Stimulated activated naive CD8-positive, alpha-beta T cell treated with anti-CD3 and anti-CD28 coated beads, Interleukin-15, Interleukin-2, amounts not matched to agents 100 U/mL and 50 U/mL, for 24 hours (primary cell): ENCODE data around the gene SEC24A.
"Not testable (repeated sequence)": the region's sequence is repeated elsewhere in the genome, so short reads cannot be mapped to it uniquely, and the experiment has no call there.

Experiments
- ATAC-seq: fragments of 150-1000 bp; cut with Tn5 transposase; one replicate; pipeline ENCODE4 v1.10.0; 2021
- DNase-seq: peaks from one replicate; pipeline ENCODE4 v3.0.0; 2021

The SEC24A gene

DNA sequence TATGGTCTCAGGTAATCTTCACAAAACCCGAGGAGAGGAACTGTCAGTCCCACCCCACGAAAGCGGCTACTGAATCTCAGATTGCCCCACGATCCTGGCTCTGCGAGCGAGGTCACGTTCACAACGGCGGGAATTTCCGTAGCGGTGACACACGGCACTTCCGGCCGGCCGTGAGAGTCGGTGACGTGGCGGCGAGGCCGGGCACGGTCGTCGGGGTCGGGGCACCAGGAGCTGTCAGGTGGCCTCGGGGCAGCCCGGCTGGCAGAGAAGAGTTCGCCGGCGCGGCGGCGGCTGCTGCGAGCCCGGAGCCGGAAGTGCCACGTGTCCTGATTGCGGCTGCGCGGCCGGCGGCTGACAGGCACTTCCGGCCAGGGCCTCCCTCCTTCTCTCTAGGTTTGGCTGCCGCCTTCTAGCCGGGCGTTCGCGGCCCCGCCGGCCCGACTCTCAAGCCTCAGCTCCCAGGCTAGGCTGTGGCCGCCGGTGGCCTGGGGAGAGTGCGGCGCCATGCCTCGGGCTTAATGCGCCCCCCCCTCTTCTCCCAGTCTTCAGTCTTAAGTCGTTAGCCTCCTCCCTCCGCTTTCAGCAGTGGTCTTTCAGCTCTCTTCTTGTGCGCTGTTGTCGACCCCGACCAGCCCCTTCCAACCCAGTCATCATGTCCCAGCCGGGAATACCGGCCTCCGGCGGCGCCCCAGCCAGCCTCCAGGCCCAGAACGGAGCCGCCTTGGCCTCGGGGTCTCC lies at the start of gene SEC24A:
TSS of gene SEC24A (plus strand) at position 361 of the 738 bp plus-strand sequence. CDS start at position 653, 292 bp downstream.
- DNase-seq (peak; percentile 93), ATAC-seq (peak; percentile 94)

DNA sequence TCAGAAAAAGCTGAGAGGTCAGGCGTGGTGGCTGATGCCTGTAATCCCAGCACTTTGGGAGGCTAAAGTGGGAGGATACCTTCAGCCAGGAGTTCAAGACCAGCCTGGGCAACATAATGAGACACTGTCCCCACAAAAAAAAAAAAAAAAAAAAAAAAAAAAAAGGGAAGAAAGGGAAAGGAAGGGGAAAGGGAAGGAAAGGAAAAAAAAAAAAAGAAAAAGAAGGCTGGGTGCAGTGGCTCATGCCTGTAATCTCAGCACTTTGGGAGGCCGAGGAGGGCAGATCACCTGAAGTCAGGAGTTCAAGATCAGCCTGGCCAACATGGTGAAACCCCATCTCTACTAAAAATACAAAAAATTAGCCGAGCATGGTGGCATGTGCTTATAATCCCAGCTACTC lies 48.8 kb upstream of the SEC24A start:
- DNase-seq, ATAC-seq: not testable (repeated sequence)

DNA sequence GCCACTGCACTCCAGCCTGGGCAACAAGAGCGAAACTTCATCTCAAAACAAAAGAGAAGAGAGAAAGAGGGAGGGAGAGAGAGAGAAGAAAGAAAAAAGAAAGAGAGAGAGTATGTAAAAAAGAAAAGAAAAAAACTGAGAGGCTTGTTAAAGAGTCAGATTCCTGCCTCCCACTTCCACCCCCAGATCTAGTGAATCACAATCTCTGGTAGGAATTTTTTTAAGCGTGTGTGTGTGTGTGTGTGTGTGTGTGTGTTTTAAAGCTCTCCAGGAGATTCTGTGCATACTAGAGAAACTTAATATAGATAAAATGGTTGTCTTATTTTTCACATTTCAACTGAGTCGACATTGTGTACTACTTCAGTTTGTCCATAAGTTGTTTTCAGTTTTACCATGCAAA lies 48.0 kb upstream of the SEC24A start:
- no peak for ATAC-seq
- DNase-seq: no peak

DNA sequence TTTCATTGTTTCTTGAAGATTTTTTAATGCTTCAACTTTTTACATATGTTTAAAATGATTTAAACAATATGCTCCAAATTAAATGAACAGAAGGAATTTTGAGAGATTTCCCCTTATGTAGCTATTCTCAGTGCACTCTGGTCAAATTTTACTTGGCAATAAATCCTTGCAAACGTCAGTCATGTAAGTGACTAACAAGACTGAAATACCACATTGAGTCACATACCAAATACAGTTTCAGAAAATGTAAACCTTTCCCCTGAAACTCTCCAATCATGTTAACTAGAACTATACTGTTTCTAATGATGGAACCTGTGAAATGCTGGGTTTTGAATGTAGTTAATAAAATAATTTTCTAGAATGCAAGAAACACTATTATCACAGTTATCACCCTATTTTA lies 45.5 kb upstream of the SEC24A start:
- peak; percentile 92 for ATAC-seq
- DNase-seq: no peak

DNA sequence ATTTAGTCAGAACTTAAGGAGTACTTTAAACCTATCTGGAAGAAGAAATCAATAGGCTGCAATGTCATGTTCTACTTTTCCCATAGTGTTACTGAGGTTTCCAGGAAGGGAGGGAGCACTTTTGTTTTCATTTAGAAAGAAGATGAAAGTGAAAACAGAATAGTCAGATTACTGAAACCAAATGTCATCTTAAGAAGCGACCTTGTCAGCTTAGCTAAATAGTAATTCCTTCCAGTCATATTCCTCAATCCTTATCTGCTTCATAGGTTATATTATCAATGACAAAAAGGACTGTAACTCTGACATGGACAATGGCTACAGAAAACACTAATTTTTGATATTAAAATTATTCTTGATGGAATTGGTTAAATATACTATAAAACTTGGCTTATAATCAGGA lies 43.7 kb upstream of the SEC24A start:
- ATAC-seq: peak; percentile 16
- DNase-seq: no peak

DNA sequence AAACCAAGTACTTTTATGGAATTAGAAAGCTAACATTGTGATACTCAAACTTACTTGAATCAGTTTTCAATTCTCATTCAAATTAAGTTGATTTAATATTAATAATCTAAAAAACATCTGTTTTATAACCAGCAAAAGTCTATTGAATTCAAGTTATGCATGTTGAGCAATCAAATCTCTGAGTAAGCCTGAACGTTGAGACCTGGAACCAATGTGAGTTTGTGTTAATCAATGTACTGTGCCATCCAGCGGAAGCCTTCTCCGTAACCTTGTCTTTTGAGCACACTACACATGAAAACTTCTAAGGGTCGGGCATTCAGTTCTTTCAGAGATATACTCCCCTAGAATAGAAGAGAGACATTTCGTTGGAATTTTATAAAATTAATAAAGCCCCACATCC lies 41.9 kb upstream of the SEC24A start:
- no peak for ATAC-seq

DNA sequence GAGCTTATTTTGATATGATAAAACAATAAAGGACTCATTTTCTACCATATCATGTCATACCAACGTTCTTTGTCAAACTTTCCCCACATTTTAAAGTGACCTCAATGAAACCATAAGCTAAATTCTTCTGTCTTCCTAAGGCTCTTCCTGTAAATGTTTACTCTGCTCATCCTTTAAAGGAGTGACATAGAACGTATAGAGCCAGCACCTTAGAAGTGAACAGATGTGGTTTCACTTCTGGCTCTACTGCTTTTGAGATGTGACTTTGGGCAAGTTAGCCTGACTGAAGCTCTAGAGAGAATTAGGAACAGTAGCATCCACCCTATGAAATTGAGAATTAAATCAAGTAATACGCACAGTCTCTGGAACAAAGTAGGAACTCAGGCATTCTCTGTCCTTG lies 40.0 kb upstream of the SEC24A start:
- DNase-seq: no peak
- no peak for ATAC-seq

More for the DNA sequence above, 41.9 kb upstream of the SEC24A start:
- DNase-seq: no peak

DNA sequence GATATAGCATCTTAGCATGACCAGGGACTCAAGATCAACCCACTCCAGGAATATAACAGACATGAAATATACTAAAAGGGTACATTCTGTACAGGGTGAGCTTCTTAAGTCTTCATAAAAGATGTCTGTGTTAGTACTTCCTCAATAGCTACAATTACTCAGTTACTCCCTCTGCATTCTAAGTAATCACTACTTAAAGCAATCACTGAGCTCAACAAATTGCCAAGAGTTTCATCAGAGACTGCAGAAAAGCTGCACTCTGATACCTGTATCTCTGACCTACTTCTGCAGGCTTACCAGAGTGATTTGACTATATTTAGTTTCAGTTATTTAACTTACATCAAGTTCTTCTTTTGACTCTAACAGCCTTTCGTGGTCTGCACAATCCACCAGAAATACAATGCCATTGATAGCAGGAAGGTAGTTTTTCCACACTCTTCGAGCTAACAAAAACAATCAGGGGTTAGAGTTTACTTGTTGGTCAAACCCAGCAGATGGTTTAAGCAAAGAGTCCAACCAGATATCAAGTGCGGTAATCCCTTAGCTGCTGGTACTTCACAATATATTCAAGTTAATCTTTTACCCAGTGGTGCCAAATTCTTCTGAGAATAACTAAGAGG lies 39.2 kb upstream of the SEC24A start:
- no peak for DNase-seq
- ATAC-seq: no peak

DNA sequence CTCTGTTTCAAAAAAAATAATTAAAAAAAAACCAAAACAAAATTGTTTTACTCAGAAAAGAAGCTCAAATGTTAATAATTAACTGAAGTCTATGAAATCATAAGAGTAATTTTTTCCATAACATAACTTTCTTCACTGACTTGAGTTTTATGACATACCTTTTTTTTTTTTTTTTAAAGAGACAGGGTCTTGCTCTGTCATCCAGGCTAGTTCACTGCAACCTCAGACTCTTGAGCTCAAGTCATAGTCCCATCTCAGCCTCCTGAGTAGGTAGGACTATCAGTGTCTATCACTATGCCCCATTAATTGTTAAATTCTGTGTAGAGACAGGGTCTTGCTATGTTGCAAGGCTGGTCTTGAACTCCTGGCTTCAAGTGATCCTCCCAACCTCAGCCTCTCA lies 37.9 kb upstream of the SEC24A start:
- ATAC-seq (no peak), DNase-seq (no peak)

DNA sequence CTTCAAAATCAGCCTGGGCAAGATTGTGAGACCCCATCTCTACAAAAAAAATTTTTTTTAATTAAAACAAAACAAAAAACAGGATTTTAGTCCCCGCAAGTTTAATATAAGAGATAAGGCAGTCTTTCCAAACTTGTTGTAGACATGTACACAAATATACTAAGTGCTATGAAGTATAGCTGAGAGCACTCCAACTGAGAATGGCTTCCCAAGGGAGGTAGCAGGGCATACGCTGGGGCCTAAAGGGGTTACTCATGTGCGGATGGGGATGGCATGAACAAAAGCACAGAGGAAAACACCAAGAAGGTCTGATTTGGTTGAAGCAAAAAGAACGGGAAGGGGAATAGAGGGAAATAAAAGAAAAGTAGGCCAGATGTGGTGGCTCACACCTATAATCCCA lies 37.1 kb upstream of the SEC24A start:
- ATAC-seq (no peak), DNase-seq (no peak)

DNA sequence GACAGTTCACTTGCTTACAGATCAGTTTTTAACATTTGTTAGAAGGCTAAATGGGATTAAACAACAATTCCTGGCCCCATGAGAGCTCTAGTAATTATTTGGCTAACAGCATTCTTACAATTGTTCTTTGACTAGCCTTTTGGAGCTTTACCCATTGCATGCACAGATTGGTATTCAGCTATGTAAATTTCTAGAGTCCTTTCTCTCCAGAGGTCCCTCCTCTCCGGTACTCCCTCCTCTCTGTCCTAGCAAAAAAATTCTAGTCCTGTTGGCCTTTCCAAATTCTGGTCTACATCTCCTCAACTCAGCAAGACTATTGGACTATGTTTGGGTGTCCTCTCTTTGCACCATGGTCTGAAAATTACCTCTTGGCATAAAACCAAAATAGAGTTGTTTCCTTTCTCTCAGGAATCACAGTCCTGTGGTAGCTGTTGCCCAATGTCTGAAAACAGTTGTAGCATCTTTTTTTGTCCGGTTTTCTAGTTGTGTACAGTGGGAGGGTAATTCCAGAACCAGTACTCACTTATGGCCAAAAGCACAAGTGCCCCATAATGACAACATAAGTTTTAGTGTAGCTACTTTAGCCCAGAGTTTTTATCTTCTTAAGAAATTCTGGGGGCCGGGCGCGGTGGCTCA lies 34.0 kb upstream of the SEC24A start:
- DNase-seq: no peak
- ATAC-seq: no peak

DNA sequence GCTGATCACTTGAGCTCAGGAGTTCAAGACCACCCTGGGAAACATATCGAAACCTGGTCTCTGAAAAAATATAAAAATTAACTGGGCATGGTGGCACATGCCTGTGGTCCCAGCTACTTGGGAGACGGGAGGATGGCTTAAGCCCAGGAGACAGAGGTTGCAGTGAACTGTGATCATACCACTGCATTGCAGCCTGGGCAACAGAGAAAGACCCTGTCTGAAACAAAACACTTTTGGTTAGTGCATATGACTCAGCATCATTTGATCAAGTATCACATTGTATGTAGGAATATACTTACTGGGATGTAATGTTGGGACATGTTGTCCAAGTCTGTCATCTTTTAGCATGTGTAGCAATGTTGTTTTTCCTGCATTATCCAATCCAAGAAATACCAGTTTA lies 28.0 kb upstream of the SEC24A start:
- ATAC-seq (no peak), DNase-seq (no peak)

DNA sequence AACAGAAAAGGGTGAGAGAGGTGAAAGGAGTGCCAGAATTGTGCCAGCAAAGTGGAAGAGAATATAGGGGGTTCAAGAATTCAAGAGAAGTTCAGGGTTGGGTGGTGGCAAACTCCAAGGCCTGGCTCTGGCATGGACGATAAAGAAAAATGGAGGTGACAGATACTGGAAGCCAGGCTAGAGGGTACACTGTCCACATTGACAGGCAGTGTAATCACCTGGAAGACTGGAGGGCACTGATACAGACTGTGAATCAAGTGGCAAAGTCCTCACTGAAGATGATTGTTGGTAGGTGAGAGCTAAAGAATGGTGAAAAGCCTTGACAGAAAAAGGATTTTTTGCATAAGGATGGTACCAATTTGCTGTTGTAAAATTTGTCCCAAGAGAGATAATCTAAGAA lies 23.0 kb upstream of the SEC24A start:
- DNase-seq: no peak
- no peak for ATAC-seq

DNA sequence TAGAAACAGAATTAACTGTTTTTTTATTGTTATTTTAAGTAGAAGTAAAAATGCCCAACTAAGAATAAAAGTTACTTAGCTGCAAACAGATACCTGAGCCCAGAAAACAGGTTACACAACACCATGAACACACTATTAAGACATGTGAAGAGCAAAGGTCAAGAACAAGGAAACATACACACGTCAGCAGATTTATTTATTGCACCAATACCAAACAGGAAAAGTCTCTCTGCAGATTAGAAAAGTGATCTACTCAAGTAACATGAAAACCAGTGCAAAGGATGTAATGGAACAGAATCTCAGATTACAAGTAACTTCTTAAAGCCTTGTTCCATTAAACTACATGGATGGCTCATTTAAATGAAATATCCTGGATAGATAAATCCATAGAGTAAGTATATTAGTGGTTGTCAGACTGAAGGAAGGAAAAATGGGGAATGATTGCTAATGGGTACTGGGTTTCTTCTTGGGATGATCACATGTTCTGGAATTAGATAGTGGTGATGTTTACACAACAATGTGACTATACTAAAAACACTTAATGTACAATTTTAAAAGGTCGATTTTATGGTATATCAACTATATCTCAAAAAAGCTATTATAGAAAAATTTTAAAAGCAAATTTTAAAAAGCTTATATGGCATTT lies 22.1 kb upstream of the SEC24A start:
- DNase-seq (no peak), ATAC-seq (no peak)

DNA sequence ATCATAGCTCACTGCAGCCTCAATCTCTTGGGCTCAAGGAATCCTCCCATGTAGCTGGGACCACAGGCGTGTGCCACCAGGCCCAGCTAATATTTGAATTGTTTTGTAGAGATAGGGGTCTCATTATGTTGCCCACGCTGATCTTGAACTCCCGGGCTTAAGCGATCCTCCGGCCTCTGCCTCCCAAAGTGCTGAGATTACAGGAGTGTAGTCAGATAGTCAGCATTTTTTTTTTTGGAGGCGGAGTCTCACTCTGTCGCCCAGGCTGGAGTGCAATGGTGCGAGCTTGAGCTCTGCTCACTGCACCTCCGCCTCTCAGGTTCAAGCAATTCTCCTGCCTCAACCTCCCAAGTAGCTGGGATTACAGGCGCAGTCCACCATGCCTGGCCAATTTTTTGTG lies 14.4 kb upstream of the SEC24A start:
- no peak for DNase-seq
- no peak for ATAC-seq

DNA sequence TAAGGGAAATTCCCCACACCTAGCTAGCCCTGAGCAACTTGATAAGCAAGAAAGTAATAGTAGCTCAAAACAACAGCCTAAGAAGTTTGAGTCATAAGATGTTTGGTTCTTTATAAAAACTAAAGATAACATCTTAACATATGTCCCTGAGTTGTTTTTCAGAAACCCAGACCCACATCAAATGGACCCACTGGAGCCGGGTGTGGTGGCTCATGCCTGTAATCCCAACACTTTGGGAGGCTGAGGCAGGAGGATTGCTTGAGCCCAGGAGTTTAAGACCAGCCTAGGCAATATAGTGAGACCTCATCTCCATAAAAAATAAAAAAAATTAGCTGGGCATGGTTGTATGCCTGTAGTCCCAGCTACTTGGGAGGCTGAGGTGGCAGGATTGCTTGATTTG lies 13.2 kb upstream of the SEC24A start:
- not testable (repeated sequence) for ATAC-seq, DNase-seq

DNA sequence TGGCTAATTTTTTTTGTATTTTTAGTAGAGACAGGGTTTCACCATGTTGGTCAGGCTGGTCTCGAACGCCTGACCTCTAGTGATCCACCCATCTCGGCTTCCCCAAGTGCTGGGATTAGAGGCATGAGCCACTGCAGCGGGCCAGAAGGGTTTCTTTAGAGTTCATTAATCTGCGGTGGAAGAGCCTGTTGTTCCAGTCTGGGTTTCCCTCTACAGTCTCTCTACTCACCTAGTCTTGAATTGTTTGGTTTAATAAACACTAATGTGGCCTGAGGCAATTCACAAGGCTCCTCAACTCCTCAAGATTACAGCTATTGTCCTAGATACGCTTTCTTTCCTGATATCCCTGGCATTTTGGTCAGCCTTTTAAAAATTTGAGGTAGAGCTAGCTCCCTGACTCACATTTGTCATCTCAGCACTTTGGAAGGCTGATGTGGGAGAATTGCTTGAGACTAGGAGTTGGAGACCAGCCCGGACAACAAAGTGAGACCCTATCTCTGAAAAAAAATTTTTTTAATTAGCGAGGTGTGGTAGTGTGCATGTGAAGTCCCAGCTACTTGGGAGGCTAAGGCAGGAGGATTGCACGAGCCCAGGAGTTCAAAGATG lies 11.4 kb upstream of the SEC24A start:
- no peak for DNase-seq
- no peak for ATAC-seq

DNA sequence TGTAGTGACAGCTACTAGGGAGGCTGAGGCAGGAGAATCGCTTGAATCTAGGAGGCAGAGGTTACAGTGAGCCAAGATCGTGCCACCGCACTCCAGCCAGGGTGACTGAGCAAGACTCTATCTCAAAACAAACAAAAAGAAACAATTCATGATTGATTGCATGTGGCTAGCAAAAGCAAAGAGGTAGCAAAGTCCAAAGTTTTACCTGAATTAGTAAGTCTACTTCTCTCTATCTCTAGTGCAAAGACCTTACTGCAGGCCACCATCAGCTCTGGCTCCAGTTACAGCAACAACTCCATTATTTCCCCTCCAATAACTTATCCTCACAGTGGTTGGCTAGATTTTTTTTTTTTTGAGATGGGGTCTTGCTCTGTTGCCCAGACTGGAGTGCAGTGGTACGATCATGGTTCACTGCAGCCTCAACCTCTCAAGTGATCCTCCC lies 9.8 kb upstream of the SEC24A start:
- ATAC-seq (no peak), DNase-seq (no peak)

DNA sequence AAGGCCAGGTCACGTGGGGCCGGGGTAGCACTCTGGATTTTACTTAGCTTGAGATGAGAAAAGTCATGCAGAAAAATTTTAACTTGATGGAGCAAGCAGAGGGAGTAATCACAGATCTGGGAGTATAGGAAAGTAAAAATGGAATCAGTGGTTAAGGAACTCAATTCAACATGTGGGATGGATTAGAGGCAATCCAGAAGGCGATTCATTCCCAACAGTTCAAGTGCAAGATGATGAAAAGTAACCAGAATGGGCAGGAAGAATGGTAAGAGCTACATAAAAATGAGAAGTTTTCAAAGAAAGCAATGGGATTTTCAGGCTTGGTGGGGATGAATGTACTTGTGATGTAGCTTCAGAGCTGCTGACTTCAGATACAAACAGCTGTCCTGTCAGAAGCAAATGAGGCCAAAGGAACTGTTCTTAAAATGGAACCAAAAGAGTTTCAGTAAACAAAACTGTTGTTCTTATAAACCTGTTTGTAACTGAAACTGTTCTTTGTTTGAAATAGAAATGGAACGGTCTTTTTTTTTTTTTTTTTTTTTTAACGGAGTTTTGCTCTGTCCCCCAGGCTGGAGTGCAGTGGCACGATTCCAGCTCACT lies 5.6 kb upstream of the SEC24A start:
- ATAC-seq (no peak), DNase-seq (no peak)

DNA sequence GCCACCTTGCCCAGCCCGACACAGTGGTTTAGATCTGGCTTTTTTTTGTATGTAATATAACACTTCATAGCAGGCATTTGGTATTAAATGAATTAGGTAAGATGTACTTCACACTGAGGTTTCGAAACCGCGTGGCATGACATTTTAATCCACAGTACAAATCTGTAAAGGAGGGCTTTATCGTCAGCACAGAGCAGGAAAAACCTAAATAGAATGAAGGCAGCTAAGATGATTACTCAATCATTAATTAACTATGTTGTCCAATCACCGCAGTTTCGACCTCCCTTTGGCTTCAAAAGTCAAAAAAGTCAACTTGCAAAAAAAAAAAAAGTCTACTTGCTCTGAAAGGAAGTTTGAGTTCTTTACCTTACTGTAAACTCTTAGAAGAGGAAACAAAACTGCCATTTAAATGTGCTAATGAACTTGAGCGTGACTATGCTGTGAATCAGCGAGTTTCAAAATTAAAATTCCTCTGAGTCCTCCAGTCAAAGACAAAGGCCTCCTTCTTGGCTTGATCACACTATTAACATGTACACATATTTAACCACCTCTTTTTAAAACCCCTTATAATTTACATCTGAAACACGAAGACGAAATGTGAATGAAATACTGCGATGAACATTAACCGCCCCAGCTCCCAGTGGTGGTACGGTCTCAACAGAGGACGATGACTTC lies 698 bp upstream of the SEC24A start:
- DNase-seq (peak; percentile 47), ATAC-seq (peak; percentile 68)

DNA sequence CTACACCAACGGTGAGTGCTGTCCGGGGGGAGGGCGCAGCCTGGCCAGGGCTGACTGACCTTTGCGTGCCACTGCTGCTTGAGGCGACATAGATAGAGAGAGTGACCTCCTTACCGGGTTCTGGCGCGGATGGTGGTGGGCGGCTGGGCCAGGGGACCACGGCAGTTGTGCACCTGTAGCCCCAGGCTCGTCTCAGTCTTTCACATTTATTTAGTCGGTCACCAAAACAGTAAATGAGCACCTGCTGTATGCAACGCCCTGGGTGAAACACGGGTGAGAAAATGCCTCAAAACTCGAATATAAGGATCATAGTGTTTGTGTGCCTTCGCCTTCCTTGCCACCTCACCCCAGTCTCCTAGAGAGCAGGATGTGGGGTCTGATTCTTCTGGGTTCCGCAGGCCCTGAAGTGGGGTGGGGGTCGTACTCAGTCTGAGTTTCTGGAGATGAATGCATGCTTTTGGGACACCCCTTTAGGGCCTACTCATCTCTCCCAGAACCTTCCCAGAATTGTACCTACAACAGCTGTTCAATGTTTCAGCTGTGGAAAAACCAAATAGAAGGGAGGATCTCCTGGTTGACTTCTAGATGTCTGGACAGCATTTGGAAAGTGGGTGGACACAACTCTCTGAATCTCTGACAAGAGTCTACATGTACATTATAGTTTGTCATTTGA lies 714 bp downstream of the SEC24A start:
- DNase-seq (peak; percentile 23), ATAC-seq (no peak)
